ENCODE measurements around the gene RPL10L. TPM values are rescaled to one million over a fixed set of nuclear protein-coding genes. Genes with fewer than 3 reads are reported as not detected.

The RPL10L gene
- total RNA-seq, result not detected in 2 replicates

GRCh38 chr14:46651526-46652144 is at the start of gene RPL10L:
TSS of gene RPL10L (minus strand) at chr14:46651781. CDS start at chr14:46651736, 45 bp downstream.
- no peaks in the 10 kb centered on the region for H3K27me3 Mint-ChIP-seq
- H3K27ac Mint-ChIP-seq, result no peak within 1 kb of the TSS
- no peak for DNase-seq
- intact Hi-C loops (cut with micrococcal nuclease), result no loop called here
- H3K36me3 Mint-ChIP-seq (ENCODE audit: low read depth), result no peaks in the 10 kb centered on the region
- peaks cover 6% of the 10 kb centered on the region for H3K9me3 Mint-ChIP-seq
- H3K4me3 Mint-ChIP-seq, result no peak within 1 kb of the TSS
- H3K4me1 Mint-ChIP-seq, result no peaks in the 10 kb centered on the region

GRCh38 chr14:46691819-46692218 is 40.2 kb upstream of the RPL10L start:
- Mint-ChIP-seq H3K36me3 (ENCODE audit: low read depth) (no peaks in the 10 kb centered on the region), H3K4me1 (no peaks in the 10 kb centered on the region), H3K9me3 (peaks cover 4% of the 10 kb centered on the region), H3K4me3 (no peak overlapping the region), H3K27me3 (no peaks in the 10 kb centered on the region), H3K27ac (no peak overlapping the region)
- intact Hi-C loops (cut with micrococcal nuclease), result no loop called here
- DNase-seq, result no peak

DNA sequence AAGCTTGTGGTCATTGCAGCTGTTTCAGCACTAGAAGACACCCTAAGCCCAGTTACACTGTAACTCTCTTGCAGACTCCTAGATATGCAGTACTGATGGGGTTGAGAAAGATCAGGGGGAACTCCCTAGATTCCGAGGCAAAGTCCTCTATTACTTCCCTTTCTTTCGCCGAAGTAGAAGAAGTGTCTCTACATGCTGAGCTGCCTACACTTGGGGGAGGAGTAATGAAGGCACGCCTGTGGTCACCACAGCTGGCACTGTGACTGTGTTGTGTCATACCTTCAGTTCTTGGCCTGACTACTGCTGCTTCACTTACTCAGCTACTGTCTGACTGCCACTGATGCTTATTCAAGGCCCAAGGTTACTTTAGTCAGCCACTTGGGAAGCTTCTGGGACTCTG is 35.1 kb upstream of the RPL10L start:
- DNase-seq, result no peak
- no peaks in the 10 kb centered on the region for H3K4me1 Mint-ChIP-seq
- no peaks in the 10 kb centered on the region for H3K27me3 Mint-ChIP-seq
- intact Hi-C loops (cut with micrococcal nuclease), result no loop called here
- H3K27ac Mint-ChIP-seq, result no peak overlapping the region
- H3K4me3 Mint-ChIP-seq, result no peak overlapping the region
- no peaks in the 10 kb centered on the region for H3K36me3 Mint-ChIP-seq (ENCODE audit: low read depth)
- peaks cover 7% of the 10 kb centered on the region for H3K9me3 Mint-ChIP-seq

- no peaks in the 10 kb centered on the region for H3K36me3 Mint-ChIP-seq (ENCODE audit: low read depth)
- H3K9me3 Mint-ChIP-seq, result peaks cover 7% of the 10 kb centered on the region
- H3K4me1 Mint-ChIP-seq, result no peaks in the 10 kb centered on the region
- intact Hi-C loops (cut with micrococcal nuclease), result no loop called here
- no peaks in the 10 kb centered on the region for H3K27me3 Mint-ChIP-seq
- H3K27ac Mint-ChIP-seq, result no peak overlapping the region
- no peak for DNase-seq
- no peak overlapping the region for H3K4me3 Mint-ChIP-seq
Observed at GRCh38 chr14:46672128-46672527, 20.5 kb upstream of the RPL10L start.

- no peak for DNase-seq
- intact Hi-C loops (cut with micrococcal nuclease), result no loop called here
- no peaks in the 10 kb centered on the region for H3K27me3 Mint-ChIP-seq
- H3K36me3 Mint-ChIP-seq (ENCODE audit: low read depth), result no peaks in the 10 kb centered on the region
- H3K9me3 Mint-ChIP-seq, result peaks cover 4% of the 10 kb centered on the region
- H3K4me1 Mint-ChIP-seq, result no peaks in the 10 kb centered on the region
- no peak overlapping the region for H3K4me3 Mint-ChIP-seq
- no peak overlapping the region for H3K27ac Mint-ChIP-seq
Observed at GRCh38 chr14:46663382-46663781, 11.8 kb upstream of the RPL10L start.

GRCh38 chr14:46661728-46662127 is 10.1 kb upstream of the RPL10L start:
- DNase-seq, result no peak
- no peaks in the 10 kb centered on the region for H3K27me3 Mint-ChIP-seq
- no peaks in the 10 kb centered on the region for H3K4me1 Mint-ChIP-seq
- H3K36me3 Mint-ChIP-seq (ENCODE audit: low read depth), result no peaks in the 10 kb centered on the region
- H3K9me3 Mint-ChIP-seq, result peaks cover 4% of the 10 kb centered on the region
- intact Hi-C loops (cut with micrococcal nuclease), result no loop called here
- H3K27ac Mint-ChIP-seq, result no peak overlapping the region
- no peak overlapping the region for H3K4me3 Mint-ChIP-seq

DNA sequence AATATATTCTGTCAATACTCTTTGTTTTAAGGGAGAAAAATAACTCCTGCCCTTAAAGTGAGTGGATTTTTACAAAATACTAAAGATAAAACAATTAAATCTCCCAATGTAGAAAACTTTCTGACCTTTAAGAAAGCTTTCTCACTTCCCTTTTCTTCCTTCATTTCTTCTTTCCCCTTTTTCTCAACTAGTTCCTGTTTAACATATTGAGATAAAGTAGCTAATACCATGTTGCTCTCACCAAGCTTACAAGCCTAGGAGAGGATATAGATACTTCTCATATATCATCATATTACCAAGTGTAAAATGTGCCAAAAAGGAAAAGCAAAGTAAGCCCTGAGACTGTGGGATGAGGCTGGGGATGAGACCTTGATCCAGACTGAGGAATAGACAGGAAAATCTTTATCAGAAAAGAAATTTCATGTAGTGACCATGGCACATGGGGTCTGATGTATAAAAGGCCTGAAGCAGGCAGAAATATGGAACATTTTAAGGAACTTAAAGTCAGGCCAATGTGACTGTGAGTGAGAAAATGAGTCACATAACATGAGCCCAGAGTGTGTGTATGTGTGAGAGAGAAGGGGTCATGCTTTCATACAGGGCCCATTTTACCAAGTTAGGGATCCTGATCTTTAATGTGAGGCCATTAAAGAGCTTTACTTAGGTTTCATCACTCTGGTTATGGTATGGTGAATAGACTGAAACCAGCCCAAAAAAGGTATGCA is 1.6 kb upstream of the RPL10L start:
- intact Hi-C loops (cut with micrococcal nuclease), result no loop called here
- Mint-ChIP-seq H3K4me1 (no peaks in the 10 kb centered on the region), H3K4me3 (no peak overlapping the region), H3K27me3 (no peaks in the 10 kb centered on the region), H3K36me3 (ENCODE audit: low read depth) (no peaks in the 10 kb centered on the region), H3K9me3 (peaks cover 6% of the 10 kb centered on the region), H3K27ac (no peak overlapping the region)
- DNase-seq, result no peak

- Mint-ChIP-seq H3K27me3 (no peaks in the 10 kb centered on the region), H3K4me1 (no peaks in the 10 kb centered on the region), H3K36me3 (ENCODE audit: low read depth) (no peaks in the 10 kb centered on the region), H3K9me3 (peaks cover 10% of the 10 kb centered on the region), H3K4me3 (no peak overlapping the region), H3K27ac (no peak overlapping the region)
- DNase-seq, result no peak
- intact Hi-C loops (cut with micrococcal nuclease), result no loop called here
Observed at GRCh38 chr14:46646796-46647195, 4.8 kb downstream of the RPL10L start.

GRCh38 chr14:46626876-46627275 is 24.7 kb downstream of the RPL10L start:
- no peaks in the 10 kb centered on the region for H3K36me3 Mint-ChIP-seq (ENCODE audit: low read depth)

More at GRCh38 chr14:46626876-46627275, 24.7 kb downstream of the RPL10L start:
- Mint-ChIP-seq H3K4me1 (no peaks in the 10 kb centered on the region), H3K4me3 (no peak overlapping the region), H3K27me3 (no peaks in the 10 kb centered on the region), H3K9me3 (peaks cover 4% of the 10 kb centered on the region), H3K27ac (no peak overlapping the region)
- no peak for DNase-seq
- intact Hi-C loops (cut with micrococcal nuclease), result no loop called here
